Calu3 (cell line): ENCODE data around the gene IGFLR1. TPM values are rescaled to one million over a fixed set of nuclear protein-coding genes. Genes with fewer than 3 reads are reported as not detected.
A peak's percentile ranks its signal among the peaks of the same experiment; 100 is the strongest.

Experiments
- BruUV-seq: library from RNA; stranded (reverse); fragments of 400-500 nt; replicated peaks from 2 replicates; lab custom pipeline; 2021; lab: Mats Ljungman, UMichigan
- CTCF ChIA-PET: fragments of 300-600 bp; sonication (Branson Sonifier 250); formaldehyde crosslinking; loops from one replicate; lab custom pipeline; 2022; ENCODE audit warnings: antibody characterized with exemption; lab: Charles Lee
- DNase-seq: peaks from one replicate; pipeline ENCODE4 v3.0.0; 2022
- H3K27ac Mint-ChIP-seq: one replicate; pipeline ENCODE4 v1.8.0; 2022; ENCODE audit warnings: mixed read lengths; ENCODE audit not compliant: unreplicated experiment
- H3K27me3 Mint-ChIP-seq: one replicate; pipeline ENCODE4 v1.8.0; 2022; ENCODE audit warnings: mixed read lengths; ENCODE audit not compliant: unreplicated experiment
- H3K36me3 Mint-ChIP-seq: one replicate; pipeline ENCODE4 v1.8.0; 2022; ENCODE audit warnings: mild to moderate bottlenecking, moderate library complexity, mixed read lengths; ENCODE audit not compliant: insufficient read depth, unreplicated experiment
- H3K4me1 Mint-ChIP-seq: one replicate; pipeline ENCODE4 v1.8.0; 2022; ENCODE audit warnings: mild to moderate bottlenecking, low read depth, mixed read lengths; ENCODE audit not compliant: unreplicated experiment
- H3K4me3 Mint-ChIP-seq: one replicate; pipeline ENCODE4 v1.8.0; 2022; ENCODE audit warnings: mild to moderate bottlenecking, low read depth, moderate library complexity, mixed read lengths; ENCODE audit not compliant: unreplicated experiment
- H3K9me3 Mint-ChIP-seq: one replicate; pipeline ENCODE4 v1.8.0; 2022; ENCODE audit warnings: low read depth, mixed read lengths; ENCODE audit not compliant: unreplicated experiment
- intact Hi-C: fragments of 100-400 bp; cut with micrococcal nuclease; formaldehyde crosslinking; loops from one replicate; pipeline ENCODE4 v1.10.0; 2022; ENCODE audit not compliant: unreplicated experiment
- total RNA-seq: library from RNA; stranded (reverse); gene quantifications from 2 replicates; pipeline ENCODE4 v1.2.3, GENCODE V29; 2022
- TF ChIP-seq, protein P1 (sequence below): fragments of 200-600 bp; IDR thresholded peaks from one replicate; pipeline ENCODE4 v1.8.0; 2022; ENCODE audit warnings: antibody characterized with exemption; ENCODE audit not compliant: unreplicated experiment

Gene IGFLR1
- total RNA-seq, 1 experiment from 2014 or later: 9.2 TPM

DNA sequence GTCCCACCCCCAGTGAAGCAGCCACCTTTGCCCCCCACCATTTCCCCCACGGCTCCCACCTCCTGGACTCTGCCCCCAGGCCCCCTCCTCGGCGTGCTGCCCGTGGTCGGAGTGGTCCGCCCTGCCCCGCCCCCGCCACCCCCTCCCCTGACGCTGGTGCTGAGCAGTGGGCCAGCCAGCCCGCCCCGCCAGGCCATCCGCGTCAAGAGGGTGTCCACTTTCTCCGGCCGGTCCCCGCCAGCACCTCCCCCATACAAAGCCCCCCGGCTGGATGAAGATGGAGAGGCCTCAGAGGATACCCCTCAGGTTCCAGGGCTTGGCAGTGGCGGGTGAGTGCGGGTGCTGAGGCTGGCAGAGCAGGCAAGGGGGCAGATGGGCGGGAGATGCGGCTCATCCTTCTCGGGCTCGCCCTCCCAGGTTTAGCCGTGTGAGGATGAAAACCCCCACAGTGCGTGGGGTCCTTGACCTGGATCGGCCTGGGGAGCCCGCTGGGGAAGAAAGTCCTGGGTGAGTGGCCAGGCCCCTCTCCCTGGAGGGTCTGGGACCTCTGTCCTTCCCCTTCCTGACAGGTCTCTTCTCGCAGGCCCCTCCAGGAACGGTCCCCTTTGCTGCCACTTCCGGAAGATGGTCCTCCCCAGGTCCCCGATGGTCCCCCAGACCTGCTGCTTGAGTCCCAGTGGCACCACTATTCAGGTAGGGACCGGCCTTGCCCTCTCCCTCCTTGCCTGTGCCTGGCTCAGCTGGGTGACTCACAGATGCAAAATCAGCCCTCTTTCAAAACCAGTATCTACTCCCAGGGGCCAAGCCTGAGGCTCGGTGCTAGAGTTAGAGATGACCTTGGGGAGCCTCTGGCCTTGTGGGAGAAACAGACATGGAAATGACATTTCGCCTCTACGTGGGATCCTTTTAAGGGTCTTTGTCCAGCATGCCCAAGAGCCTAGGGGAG lies 8.8 kb downstream of the IGFLR1 start:
- DNase-seq: no peak
- peak overlapping the region; percentile 1 for H3K27ac Mint-ChIP-seq
- BruUV-seq: no TSS peak
- H3K4me3 Mint-ChIP-seq: no peak overlapping the region
- no peaks in the 10 kb centered on the region for H3K27me3 Mint-ChIP-seq
- no peaks in the 10 kb centered on the region for H3K4me1 Mint-ChIP-seq
- H3K9me3 Mint-ChIP-seq: no peaks in the 10 kb centered on the region
- TF ChIP-seq, protein P1, sequence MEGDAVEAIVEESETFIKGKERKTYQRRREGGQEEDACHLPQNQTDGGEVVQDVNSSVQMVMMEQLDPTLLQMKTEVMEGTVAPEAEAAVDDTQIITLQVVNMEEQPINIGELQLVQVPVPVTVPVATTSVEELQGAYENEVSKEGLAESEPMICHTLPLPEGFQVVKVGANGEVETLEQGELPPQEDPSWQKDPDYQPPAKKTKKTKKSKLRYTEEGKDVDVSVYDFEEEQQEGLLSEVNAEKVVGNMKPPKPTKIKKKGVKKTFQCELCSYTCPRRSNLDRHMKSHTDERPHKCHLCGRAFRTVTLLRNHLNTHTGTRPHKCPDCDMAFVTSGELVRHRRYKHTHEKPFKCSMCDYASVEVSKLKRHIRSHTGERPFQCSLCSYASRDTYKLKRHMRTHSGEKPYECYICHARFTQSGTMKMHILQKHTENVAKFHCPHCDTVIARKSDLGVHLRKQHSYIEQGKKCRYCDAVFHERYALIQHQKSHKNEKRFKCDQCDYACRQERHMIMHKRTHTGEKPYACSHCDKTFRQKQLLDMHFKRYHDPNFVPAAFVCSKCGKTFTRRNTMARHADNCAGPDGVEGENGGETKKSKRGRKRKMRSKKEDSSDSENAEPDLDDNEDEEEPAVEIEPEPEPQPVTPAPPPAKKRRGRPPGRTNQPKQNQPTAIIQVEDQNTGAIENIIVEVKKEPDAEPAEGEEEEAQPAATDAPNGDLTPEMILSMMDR: no peak
- intact Hi-C loops: no loop called here
- CTCF ChIA-PET: interaction anchor here (1.2 kb wide), 1 partner anchor 223 kb away, joined by 3 read pairs; no protein-coding TSS in a partner anchor
- peaks cover 67% of the 10 kb centered on the region for H3K36me3 Mint-ChIP-seq

DNA sequence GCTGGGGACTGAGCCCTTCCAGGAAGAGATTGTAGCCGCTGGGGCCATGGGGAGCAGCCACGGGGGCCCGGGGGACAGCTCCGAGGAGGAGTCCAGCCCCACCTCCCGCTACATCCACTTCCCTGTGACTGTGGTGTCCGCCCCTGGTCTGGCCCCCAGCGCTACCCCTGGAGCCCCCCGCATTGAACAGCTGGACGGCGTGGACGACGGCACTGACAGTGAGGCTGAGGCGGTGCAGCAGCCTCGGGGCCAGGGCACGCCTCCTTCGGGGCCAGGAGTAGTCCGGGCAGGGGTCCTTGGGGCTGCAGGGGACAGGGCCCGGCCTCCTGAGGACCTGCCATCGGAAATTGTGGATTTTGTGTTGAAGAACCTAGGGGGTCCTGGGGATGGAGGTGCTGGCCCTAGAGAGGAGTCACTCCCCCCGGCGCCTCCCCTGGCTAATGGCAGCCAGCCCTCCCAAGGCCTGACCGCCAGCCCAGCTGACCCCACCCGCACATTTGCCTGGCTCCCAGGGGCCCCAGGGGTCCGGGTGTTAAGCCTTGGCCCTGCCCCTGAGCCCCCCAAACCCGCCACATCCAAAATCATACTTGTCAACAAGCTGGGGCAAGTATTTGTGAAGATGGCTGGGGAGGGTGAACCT lies 9.6 kb downstream of the IGFLR1 start:
- Mint-ChIP-seq H3K4me1 (no peaks in the 10 kb centered on the region), H3K36me3 (peaks cover 67% of the 10 kb centered on the region), H3K4me3 (no peak overlapping the region), H3K9me3 (no peaks in the 10 kb centered on the region), H3K27me3 (no peaks in the 10 kb centered on the region), H3K27ac (no peak overlapping the region)
- TF ChIP-seq, protein P1: no peak
- no TSS peak for BruUV-seq
- intact Hi-C loops: no loop called here
- CTCF ChIA-PET: no interaction called here
- DNase-seq: no peak

GRCh38 chr19:35731779-35732405 lies 10.4 kb downstream of the IGFLR1 start:
- Mint-ChIP-seq H3K27me3 (no peaks in the 10 kb centered on the region), H3K9me3 (no peaks in the 10 kb centered on the region), H3K27ac (no peak overlapping the region), H3K36me3 (peaks cover 60% of the 10 kb centered on the region), H3K4me1 (no peaks in the 10 kb centered on the region), H3K4me3 (no peak overlapping the region)
- intact Hi-C loops: no loop called here
- BruUV-seq: no TSS peak
- TF ChIP-seq, protein P1: no peak
- CTCF ChIA-PET: interaction anchor here (0.6 kb wide), 1 partner anchor 152 kb away, joined by 5 read pairs; no protein-coding TSS in a partner anchor
- no peak for DNase-seq

DNA sequence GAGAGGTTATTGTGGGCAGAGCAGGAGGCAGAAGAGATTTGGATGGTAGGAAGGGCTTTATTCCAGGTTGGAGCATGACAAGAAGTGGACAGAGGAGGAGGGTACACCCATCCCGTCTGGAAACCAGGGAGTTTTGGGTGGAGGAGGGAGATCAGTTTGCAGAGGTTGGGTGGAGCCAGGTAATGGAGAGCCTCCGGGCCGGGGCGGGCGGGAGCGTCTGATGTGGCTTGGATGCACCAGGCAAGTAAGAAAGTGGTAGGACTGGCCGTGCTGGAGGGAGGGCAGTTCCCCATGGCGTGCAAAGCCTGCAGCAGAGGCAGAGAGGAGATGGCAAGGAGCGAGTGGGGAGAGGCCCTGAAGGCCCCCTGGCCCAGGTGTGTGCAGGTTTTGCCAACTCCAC lies 10.9 kb downstream of the IGFLR1 start:
- intact Hi-C loops: no loop called here
- Mint-ChIP-seq H3K9me3 (no peaks in the 10 kb centered on the region), H3K36me3 (peaks cover 54% of the 10 kb centered on the region), H3K27me3 (no peaks in the 10 kb centered on the region), H3K27ac (no peak overlapping the region), H3K4me1 (no peaks in the 10 kb centered on the region), H3K4me3 (no peak overlapping the region)
- BruUV-seq: no TSS peak
- DNase-seq: no peak
- TF ChIP-seq, protein P1: no peak
- CTCF ChIA-PET: interaction anchor here (0.6 kb wide), 2 partner anchors 153 to 1369 kb away, joined by 4 to 5 read pairs; no protein-coding TSS in a partner anchor
